GM23338 (cell line): ENCODE data around the gene MAGED4B. TPM values are rescaled to one million over a fixed set of nuclear protein-coding genes. Genes with fewer than 3 reads are reported as not detected.

Source experiments
- ATAC-seq: fragments of 200-7000 bp; cut with Tn5 transposase; 3 replicates; pipeline ENCODE4 v1.9.1; 2020
- DNase-seq: peaks from one replicate; pipeline ENCODE4 v3.0.0-alpha.2; 2015; ENCODE audit warnings: low spot score
- H2AFZ ChIP-seq: fragments of 200-600 bp; sonication (generic); 2 replicates; pipeline ENCODE4 v1.8.0; 2016; ENCODE audit warnings: antibody characterized with exemption, mild to moderate bottlenecking, moderate library complexity
- H3F3A ChIP-seq: fragments of 200-600 bp; sonication (generic); replicated peaks from 2 replicates; pipeline ENCODE4 v1.8.0; 2017; ENCODE audit warnings: antibody characterized with exemption, mixed run types, low read depth
- H3K27ac ChIP-seq: fragments of 200-600 bp; sonication (generic); 2 replicates; pipeline ENCODE4 v1.6.1; 2016; ENCODE audit warnings: low read depth
- H3K27me3 ChIP-seq: fragments of 200-600 bp; sonication (generic); 2 replicates; pipeline ENCODE4 v1.8.0; 2016; ENCODE audit warnings: mild to moderate bottlenecking, mixed run types, moderate library complexity; ENCODE audit not compliant: insufficient read depth
- H3K36me3 ChIP-seq: fragments of 200-600 bp; sonication (generic); 2 replicates; pipeline ENCODE4 v1.8.0; 2016; ENCODE audit warnings: mild to moderate bottlenecking; ENCODE audit not compliant: insufficient read depth
- H3K4me1 ChIP-seq: fragments of 200-600 bp; sonication (generic); 2 replicates; pipeline ENCODE4 v1.8.0; 2016; ENCODE audit warnings: mild to moderate bottlenecking, moderate library complexity; ENCODE audit not compliant: insufficient read depth
- H3K4me2 ChIP-seq: fragments of 200-600 bp; sonication (generic); 2 replicates; pipeline ENCODE4 v1.7.1; 2017; ENCODE audit warnings: mixed run types
- H3K4me3 ChIP-seq: fragments of 200-600 bp; sonication (generic); 2 replicates; pipeline ENCODE4 v1.6.1; 2016; ENCODE audit warnings: mixed run types
- H3K79me2 ChIP-seq: fragments of 200-600 bp; sonication (generic); replicated peaks from 2 replicates; pipeline ENCODE4 v1.8.0; 2017; ENCODE audit warnings: mild to moderate bottlenecking; ENCODE audit not compliant: insufficient read depth
- H3K9me2 ChIP-seq: fragments of 200-600 bp; sonication (generic); 2 replicates; pipeline ENCODE4 v1.8.0; 2017; ENCODE audit not compliant: insufficient read depth
- H4K20me1 ChIP-seq: fragments of 200-600 bp; sonication (generic); replicated peaks from 2 replicates; pipeline ENCODE4 v1.8.0; 2017; ENCODE audit warnings: mild to moderate bottlenecking; ENCODE audit not compliant: insufficient read depth
- H3K27ac Mint-ChIP-seq: 2 replicates; pipeline ENCODE4 v1.8.0; 2020; ENCODE audit warnings: inconsistent platforms, mild to moderate bottlenecking, moderate library complexity, mixed read lengths
- H3K27me3 Mint-ChIP-seq: 3 replicates; pipeline ENCODE4 v1.8.0; 2022; ENCODE audit warnings: low read depth, mild to moderate bottlenecking, moderate library complexity, mixed read lengths, inconsistent platforms; ENCODE audit not compliant: insufficient read depth, poor library complexity
- H3K36me3 Mint-ChIP-seq: 3 replicates; pipeline ENCODE4 v1.8.0; 2021; ENCODE audit warnings: low read depth, mild to moderate bottlenecking, inconsistent platforms, moderate library complexity, mixed read lengths
- H3K4me1 Mint-ChIP-seq: 3 replicates; pipeline ENCODE4 v1.8.0; 2020; ENCODE audit warnings: mild to moderate bottlenecking, inconsistent platforms, mixed read lengths
- H3K4me3 Mint-ChIP-seq: 3 replicates; pipeline ENCODE4 v1.8.0; 2021; ENCODE audit warnings: moderate library complexity, mild to moderate bottlenecking, inconsistent platforms, mixed read lengths
- H3K9me3 Mint-ChIP-seq: 3 replicates; pipeline ENCODE4 v1.8.0; 2020; ENCODE audit warnings: moderate library complexity, mild to moderate bottlenecking, inconsistent platforms, mixed read lengths
- EZH2 ChIP-seq: fragments of 200-600 bp; sonication (generic); IDR thresholded peaks from one replicate; pipeline ENCODE4 v1.8.0; 2017; ENCODE audit warnings: antibody characterized with exemption, mild to moderate bottlenecking, low read depth; ENCODE audit not compliant: unreplicated experiment
- EZH2phosphoT487 ChIP-seq: fragments of 200-600 bp; sonication (generic); IDR thresholded peaks from one replicate; pipeline ENCODE4 v1.8.1; 2018; ENCODE audit warnings: antibody characterized with exemption; ENCODE audit not compliant: unreplicated experiment
- JUNB ChIP-seq: IDR thresholded peaks from one replicate; pipeline ENCODE4 v1.6.1; 2016; ENCODE audit warnings: antibody characterized with exemption; ENCODE audit not compliant: unreplicated experiment
- NANOG ChIP-seq: IDR thresholded peaks from 2 replicates; pipeline ENCODE4 v1.6.1; 2016; ENCODE audit warnings: antibody characterized with exemption, borderline replicate concordance
- POLR2AphosphoS5 ChIP-seq: IDR thresholded peaks from 2 replicates; pipeline ENCODE4 v1.6.1; 2016; ENCODE audit warnings: antibody characterized with exemption, low read depth
- STAT1 ChIP-seq: IDR thresholded peaks from one replicate; pipeline ENCODE4 v1.6.1; 2016; ENCODE audit warnings: antibody characterized with exemption; ENCODE audit not compliant: unreplicated experiment
- ZNF331 ChIP-seq: fragments of 250-450 bp; sonication (Bioruptor Pico); IDR thresholded peaks from 2 replicates; pipeline ENCODE4 v1.5.0; 2020; ENCODE audit warnings: low read depth, mild to moderate bottlenecking, moderate library complexity
- polyA plus RNA-seq: library from polyadenylated mRNA; unstranded; fragments of >200 nt; fragmentation: Nextera tagmentation; extraction: Ambion mirVana; gene quantifications from 2 replicates; pipeline ENCODE4 v1.2.1, GENCODE V29; 2016
- total RNA-seq: library from RNA; depleted of rRNA; stranded (reverse); fragments of >200 nt; shearing (Covaris generic); gene quantifications from 2 replicates; pipeline ENCODE4 v1.2.3, GENCODE V29; 2014
- TF ChIP-seq, protein P1 (sequence below): fragments of 250-450 bp; sonication (Bioruptor Pico); IDR thresholded peaks from 2 replicates; pipeline ENCODE4 v1.5.0; 2020; ENCODE audit warnings: mild to moderate bottlenecking, moderate library complexity
- TF ChIP-seq, protein P2 (sequence below): IDR thresholded peaks from 2 replicates; pipeline ENCODE4 v1.6.1; 2016; ENCODE audit warnings: antibody characterized with exemption
- TF ChIP-seq, protein P3 (sequence below): IDR thresholded peaks from one replicate; pipeline ENCODE4 v1.6.1; 2018; ENCODE audit warnings: antibody characterized with exemption; ENCODE audit not compliant: unreplicated experiment
- TF ChIP-seq, protein P4 (sequence below), 2 experiments: fragments of 200-600 bp in 1 of 2; sonication (generic) in 1 of 2; conservative IDR thresholded peaks; 2 replicates each; pipeline versions ENCODE4 v1.5.1 to v1.6.1; 2016 to 2017; ENCODE audit warnings: antibody characterized with exemption in 2 of 2, low read depth in 2 of 2, mild to moderate bottlenecking in 2 of 2, moderate library complexity in 1 of 2

The MAGED4B gene
- total and polyA plus RNA-seq, 2 experiments from 2014 or later = 63.8 to 145 TPM

DNA sequence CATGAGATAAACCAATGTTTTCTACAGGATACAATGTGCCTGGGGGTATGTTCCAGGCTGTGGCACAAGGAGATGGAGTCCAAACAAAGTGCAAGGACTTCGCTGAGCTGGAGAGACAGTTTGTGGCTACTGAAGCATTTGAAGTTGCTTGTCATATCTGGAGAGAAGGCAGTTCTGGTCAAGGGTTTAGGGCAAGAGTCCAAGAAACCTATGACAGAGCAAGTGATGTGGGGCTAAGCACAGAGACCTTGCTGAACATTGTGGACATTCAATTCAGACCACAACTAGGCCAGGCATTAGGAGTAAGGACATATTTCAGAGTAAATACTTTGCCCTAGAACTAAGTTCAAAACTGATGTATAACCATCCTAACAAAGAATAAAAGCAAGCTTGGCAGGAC is 34.8 kb downstream of the MAGED4B start (continued):
- TF ChIP-seq, protein P1, sequence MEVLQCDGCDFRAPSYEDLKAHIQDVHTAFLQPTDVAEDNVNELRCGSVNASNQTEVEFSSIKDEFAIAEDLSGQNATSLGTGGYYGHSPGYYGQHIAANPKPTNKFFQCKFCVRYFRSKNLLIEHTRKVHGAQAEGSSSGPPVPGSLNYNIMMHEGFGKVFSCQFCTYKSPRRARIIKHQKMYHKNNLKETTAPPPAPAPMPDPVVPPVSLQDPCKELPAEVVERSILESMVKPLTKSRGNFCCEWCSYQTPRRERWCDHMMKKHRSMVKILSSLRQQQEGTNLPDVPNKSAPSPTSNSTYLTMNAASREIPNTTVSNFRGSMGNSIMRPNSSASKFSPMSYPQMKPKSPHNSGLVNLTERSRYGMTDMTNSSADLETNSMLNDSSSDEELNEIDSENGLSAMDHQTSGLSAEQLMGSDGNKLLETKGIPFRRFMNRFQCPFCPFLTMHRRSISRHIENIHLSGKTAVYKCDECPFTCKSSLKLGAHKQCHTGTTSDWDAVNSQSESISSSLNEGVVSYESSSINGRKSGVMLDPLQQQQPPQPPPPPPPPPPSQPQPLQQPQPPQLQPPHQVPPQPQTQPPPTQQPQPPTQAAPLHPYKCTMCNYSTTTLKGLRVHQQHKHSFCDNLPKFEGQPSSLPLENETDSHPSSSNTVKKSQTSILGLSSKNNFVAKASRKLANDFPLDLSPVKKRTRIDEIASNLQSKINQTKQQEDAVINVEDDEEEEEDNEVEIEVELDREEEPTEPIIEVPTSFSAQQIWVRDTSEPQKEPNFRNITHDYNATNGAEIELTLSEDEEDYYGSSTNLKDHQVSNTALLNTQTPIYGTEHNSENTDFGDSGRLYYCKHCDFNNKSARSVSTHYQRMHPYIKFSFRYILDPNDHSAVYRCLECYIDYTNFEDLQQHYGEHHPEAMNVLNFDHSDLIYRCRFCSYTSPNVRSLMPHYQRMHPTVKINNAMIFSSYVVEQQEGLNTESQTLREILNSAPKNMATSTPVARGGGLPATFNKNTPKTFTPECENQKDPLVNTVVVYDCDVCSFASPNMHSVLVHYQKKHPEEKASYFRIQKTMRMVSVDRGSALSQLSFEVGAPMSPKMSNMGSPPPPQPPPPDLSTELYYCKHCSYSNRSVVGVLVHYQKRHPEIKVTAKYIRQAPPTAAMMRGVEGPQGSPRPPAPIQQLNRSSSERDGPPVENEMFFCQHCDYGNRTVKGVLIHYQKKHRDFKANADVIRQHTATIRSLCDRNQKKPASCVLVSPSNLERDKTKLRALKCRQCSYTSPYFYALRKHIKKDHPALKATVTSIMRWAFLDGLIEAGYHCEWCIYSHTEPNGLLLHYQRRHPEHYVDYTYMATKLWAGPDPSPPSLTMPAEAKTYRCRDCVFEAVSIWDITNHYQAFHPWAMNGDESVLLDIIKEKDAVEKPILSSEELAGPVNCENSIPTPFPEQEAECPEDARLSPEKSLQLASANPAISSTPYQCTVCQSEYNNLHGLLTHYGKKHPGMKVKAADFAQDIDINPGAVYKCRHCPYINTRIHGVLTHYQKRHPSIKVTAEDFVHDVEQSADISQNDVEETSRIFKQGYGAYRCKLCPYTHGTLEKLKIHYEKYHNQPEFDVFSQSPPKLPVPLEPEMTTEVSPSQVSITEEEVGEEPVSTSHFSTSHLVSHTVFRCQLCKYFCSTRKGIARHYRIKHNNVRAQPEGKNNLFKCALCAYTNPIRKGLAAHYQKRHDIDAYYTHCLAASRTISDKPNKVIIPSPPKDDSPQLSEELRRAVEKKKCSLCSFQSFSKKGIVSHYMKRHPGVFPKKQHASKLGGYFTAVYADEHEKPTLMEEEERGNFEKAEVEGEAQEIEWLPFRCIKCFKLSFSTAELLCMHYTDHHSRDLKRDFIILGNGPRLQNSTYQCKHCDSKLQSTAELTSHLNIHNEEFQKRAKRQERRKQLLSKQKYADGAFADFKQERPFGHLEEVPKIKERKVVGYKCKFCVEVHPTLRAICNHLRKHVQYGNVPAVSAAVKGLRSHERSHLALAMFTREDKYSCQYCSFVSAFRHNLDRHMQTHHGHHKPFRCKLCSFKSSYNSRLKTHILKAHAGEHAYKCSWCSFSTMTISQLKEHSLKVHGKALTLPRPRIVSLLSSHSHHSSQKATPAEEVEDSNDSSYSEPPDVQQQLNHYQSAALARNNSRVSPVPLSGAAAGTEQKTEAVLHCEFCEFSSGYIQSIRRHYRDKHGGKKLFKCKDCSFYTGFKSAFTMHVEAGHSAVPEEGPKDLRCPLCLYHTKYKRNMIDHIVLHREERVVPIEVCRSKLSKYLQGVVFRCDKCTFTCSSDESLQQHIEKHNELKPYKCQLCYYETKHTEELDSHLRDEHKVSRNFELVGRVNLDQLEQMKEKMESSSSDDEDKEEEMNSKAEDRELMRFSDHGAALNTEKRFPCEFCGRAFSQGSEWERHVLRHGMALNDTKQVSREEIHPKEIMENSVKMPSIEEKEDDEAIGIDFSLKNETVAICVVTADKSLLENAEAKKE (CRISPR knock-in tag) = no peak
- TF ChIP-seq STAT1 = no peak

DNA sequence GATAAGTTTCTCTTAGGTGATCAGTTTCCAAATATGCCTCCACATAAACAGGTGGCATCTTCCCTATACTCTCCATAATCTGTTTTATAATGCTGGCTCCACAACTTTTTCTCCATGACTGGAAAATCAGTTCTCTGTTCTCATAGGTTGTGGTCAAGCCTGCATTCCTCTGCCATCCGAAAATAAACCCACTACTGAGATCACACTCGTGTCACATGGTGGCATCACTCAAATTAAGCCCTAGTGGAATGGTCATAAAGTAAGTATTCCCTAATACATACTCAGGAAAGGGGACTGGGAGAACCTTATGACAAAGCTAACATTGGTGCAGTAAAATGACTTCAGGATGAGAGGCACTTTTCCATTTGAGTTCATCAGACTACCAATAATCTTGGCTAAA is 37.6 kb downstream of the MAGED4B start:
- no peak overlapping the region for H3K27ac Mint-ChIP-seq
- H2AFZ ChIP-seq = no peak overlapping the region
- no peaks in the 10 kb centered on the region for H3K36me3 ChIP-seq
- no peaks in the 10 kb centered on the region for H3K27me3 ChIP-seq
- H3K36me3 Mint-ChIP-seq = peaks cover 4% of the 10 kb centered on the region; the same call in 2 of the 3 replicates
- no peak for DNase-seq
- ATAC-seq = no peak
- H3K4me2 ChIP-seq = no peak overlapping the region
- no peaks in the 10 kb centered on the region for H3F3A ChIP-seq
- no peaks in the 10 kb centered on the region for H4K20me1 ChIP-seq
- no peaks in the 10 kb centered on the region for H3K9me2 ChIP-seq
- no peaks in the 10 kb centered on the region for H3K79me2 ChIP-seq
- no peak overlapping the region for H3K4me3 Mint-ChIP-seq
- no peaks in the 10 kb centered on the region for H3K4me1 Mint-ChIP-seq
- H3K27me3 Mint-ChIP-seq = no peaks in the 10 kb centered on the region
- H3K9me3 Mint-ChIP-seq = peaks cover 13% of the 10 kb centered on the region
- H3K4me1 ChIP-seq = no peaks in the 10 kb centered on the region
- no peak overlapping the region for H3K27ac ChIP-seq
- H3K4me3 ChIP-seq = no peak overlapping the region
- TF ChIP-seq, protein P2, sequence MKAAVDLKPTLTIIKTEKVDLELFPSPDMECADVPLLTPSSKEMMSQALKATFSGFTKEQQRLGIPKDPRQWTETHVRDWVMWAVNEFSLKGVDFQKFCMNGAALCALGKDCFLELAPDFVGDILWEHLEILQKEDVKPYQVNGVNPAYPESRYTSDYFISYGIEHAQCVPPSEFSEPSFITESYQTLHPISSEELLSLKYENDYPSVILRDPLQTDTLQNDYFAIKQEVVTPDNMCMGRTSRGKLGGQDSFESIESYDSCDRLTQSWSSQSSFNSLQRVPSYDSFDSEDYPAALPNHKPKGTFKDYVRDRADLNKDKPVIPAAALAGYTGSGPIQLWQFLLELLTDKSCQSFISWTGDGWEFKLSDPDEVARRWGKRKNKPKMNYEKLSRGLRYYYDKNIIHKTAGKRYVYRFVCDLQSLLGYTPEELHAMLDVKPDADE = no peak
- no peak for TF ChIP-seq STAT1
- TF ChIP-seq POLR2AphosphoS5 = no peak
- TF ChIP-seq, protein P3, sequence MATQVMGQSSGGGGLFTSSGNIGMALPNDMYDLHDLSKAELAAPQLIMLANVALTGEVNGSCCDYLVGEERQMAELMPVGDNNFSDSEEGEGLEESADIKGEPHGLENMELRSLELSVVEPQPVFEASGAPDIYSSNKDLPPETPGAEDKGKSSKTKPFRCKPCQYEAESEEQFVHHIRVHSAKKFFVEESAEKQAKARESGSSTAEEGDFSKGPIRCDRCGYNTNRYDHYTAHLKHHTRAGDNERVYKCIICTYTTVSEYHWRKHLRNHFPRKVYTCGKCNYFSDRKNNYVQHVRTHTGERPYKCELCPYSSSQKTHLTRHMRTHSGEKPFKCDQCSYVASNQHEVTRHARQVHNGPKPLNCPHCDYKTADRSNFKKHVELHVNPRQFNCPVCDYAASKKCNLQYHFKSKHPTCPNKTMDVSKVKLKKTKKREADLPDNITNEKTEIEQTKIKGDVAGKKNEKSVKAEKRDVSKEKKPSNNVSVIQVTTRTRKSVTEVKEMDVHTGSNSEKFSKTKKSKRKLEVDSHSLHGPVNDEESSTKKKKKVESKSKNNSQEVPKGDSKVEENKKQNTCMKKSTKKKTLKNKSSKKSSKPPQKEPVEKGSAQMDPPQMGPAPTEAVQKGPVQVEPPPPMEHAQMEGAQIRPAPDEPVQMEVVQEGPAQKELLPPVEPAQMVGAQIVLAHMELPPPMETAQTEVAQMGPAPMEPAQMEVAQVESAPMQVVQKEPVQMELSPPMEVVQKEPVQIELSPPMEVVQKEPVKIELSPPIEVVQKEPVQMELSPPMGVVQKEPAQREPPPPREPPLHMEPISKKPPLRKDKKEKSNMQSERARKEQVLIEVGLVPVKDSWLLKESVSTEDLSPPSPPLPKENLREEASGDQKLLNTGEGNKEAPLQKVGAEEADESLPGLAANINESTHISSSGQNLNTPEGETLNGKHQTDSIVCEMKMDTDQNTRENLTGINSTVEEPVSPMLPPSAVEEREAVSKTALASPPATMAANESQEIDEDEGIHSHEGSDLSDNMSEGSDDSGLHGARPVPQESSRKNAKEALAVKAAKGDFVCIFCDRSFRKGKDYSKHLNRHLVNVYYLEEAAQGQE = no peak
- no peak for TF ChIP-seq JUNB
- TF ChIP-seq EZH2 = no peak
- TF ChIP-seq EZH2phosphoT487 = no peak
- TF ChIP-seq ZNF331 = no peak
- TF ChIP-seq NANOG = no peak
- TF ChIP-seq, protein P4, sequence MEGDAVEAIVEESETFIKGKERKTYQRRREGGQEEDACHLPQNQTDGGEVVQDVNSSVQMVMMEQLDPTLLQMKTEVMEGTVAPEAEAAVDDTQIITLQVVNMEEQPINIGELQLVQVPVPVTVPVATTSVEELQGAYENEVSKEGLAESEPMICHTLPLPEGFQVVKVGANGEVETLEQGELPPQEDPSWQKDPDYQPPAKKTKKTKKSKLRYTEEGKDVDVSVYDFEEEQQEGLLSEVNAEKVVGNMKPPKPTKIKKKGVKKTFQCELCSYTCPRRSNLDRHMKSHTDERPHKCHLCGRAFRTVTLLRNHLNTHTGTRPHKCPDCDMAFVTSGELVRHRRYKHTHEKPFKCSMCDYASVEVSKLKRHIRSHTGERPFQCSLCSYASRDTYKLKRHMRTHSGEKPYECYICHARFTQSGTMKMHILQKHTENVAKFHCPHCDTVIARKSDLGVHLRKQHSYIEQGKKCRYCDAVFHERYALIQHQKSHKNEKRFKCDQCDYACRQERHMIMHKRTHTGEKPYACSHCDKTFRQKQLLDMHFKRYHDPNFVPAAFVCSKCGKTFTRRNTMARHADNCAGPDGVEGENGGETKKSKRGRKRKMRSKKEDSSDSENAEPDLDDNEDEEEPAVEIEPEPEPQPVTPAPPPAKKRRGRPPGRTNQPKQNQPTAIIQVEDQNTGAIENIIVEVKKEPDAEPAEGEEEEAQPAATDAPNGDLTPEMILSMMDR (conservative IDR thresholded peaks at IDR 0.05; ENCODE audit: low read depth in 2 of 2) = no peak
